WERI-Rb-1 (cell line): ENCODE data around the gene ST14.
"Not testable (repeated sequence)": the region's sequence is repeated elsewhere in the genome, so short reads cannot be mapped to it uniquely, and the experiment has no call there.

Source experiments
- DNase-seq: peaks from one replicate; pipeline ENCODE4 v3.0.0-alpha.2; 2020
- H3K27ac ChIP-seq: fragments of 250-450 bp; sonication (Bioruptor Pico); 2 replicates; pipeline ENCODE4 v1.5.1; 2020; ENCODE audit warnings: mild to moderate bottlenecking, moderate library complexity
- H3K27me3 ChIP-seq: fragments of 250-450 bp; sonication (Bioruptor Pico); 2 replicates; pipeline ENCODE4 v1.5.1; 2021; ENCODE audit warnings: mild to moderate bottlenecking, low read depth, moderate library complexity; ENCODE audit not compliant: insufficient read depth, severe bottlenecking
- H3K36me3 ChIP-seq: fragments of 250-450 bp; sonication (Bioruptor Pico); 2 replicates; pipeline ENCODE4 v1.5.1; 2020; ENCODE audit warnings: mild to moderate bottlenecking, moderate library complexity
- H3K4me3 ChIP-seq: 2 replicates; pipeline ENCODE4 v1.5.1; 2011; ENCODE audit warnings: low read depth, mild to moderate bottlenecking, control low read depth, low read length
- H3K9me3 ChIP-seq: fragments of 250-450 bp; sonication (Bioruptor Pico); 2 replicates; pipeline ENCODE4 v1.5.1; 2021; ENCODE audit warnings: mild to moderate bottlenecking, moderate library complexity; ENCODE audit not compliant: severe bottlenecking
- CTCF ChIP-seq: IDR thresholded peaks from 2 replicates; pipeline ENCODE4 v1.5.1; 2011; ENCODE audit warnings: low read depth, mild to moderate bottlenecking, control low read depth, inconsistent platforms, low read length

ST14 gene

GRCh38 chr11:130218501-130219070, 59.0 kb downstream of the ST14 start:
- Histone ChIP-seq H3K36me3 (no peaks in the 10 kb centered on the region), H3K9me3 (no peaks in the 10 kb centered on the region), H3K4me3 (no peak overlapping the region), H3K27me3 (no peaks in the 10 kb centered on the region), H3K27ac (no peak overlapping the region)
- TF ChIP-seq CTCF = no peak
- DNase-seq = no peak

- H3K36me3 ChIP-seq = no peaks in the 10 kb centered on the region
- no peak for DNase-seq
- H3K27me3 ChIP-seq = no peaks in the 10 kb centered on the region
- H3K4me3 ChIP-seq = no peak overlapping the region
- no peak for TF ChIP-seq CTCF
- no peak overlapping the region for H3K27ac ChIP-seq
- H3K9me3 ChIP-seq = no peaks in the 10 kb centered on the region
Observed at GRCh38 chr11:130219148-130219547, 59.6 kb downstream of the ST14 start.

- Histone ChIP-seq H3K27me3 (no peaks in the 10 kb centered on the region), H3K27ac (no peak overlapping the region), H3K4me3 (no peak overlapping the region), H3K36me3 (no peaks in the 10 kb centered on the region), H3K9me3 (no peaks in the 10 kb centered on the region)
- no peak for DNase-seq
- TF ChIP-seq CTCF = no peak
Observed at GRCh38 chr11:130220311-130221035, 60.9 kb downstream of the ST14 start.

- no peak for DNase-seq
- Histone ChIP-seq H3K9me3 (no peaks in the 10 kb centered on the region), H3K36me3 (no peaks in the 10 kb centered on the region), H3K4me3 (no peak overlapping the region), H3K27me3 (no peaks in the 10 kb centered on the region), H3K27ac (no peak overlapping the region)
- no peak for TF ChIP-seq CTCF
Observed at GRCh38 chr11:130223291-130223971, 63.8 kb downstream of the ST14 start.

- Histone ChIP-seq H3K27me3 (no peaks in the 10 kb centered on the region), H3K9me3 (no peaks in the 10 kb centered on the region), H3K36me3 (peaks cover 3% of the 10 kb centered on the region; the same call in 1 of the 2 replicates), H3K4me3 (no peak overlapping the region), H3K27ac (no peak overlapping the region)
- no peak for DNase-seq
- TF ChIP-seq CTCF = no peak
Observed at GRCh38 chr11:130227373-130227772, 67.8 kb downstream of the ST14 start.

- peaks cover 34% of the 10 kb centered on the region for H3K36me3 ChIP-seq
- not testable (repeated sequence) for H3K27me3 ChIP-seq, DNase-seq, H3K9me3 ChIP-seq, H3K27ac ChIP-seq, H3K4me3 ChIP-seq
Observed at GRCh38 chr11:130233486-130233885, 73.9 kb downstream of the ST14 start.

- not testable (repeated sequence) for H3K27me3 ChIP-seq, DNase-seq, H3K4me3 ChIP-seq, H3K27ac ChIP-seq, H3K9me3 ChIP-seq
- peaks cover 34% of the 10 kb centered on the region for H3K36me3 ChIP-seq
Observed at GRCh38 chr11:130233888-130234287, 74.3 kb downstream of the ST14 start.
